Measurements from ENCODE around the gene BCL2L13.
"Not testable (repeated sequence)": the region's sequence is repeated elsewhere in the genome, so short reads cannot be mapped to it uniquely, and the experiment has no call there.

The BCL2L13 gene

DNA sequence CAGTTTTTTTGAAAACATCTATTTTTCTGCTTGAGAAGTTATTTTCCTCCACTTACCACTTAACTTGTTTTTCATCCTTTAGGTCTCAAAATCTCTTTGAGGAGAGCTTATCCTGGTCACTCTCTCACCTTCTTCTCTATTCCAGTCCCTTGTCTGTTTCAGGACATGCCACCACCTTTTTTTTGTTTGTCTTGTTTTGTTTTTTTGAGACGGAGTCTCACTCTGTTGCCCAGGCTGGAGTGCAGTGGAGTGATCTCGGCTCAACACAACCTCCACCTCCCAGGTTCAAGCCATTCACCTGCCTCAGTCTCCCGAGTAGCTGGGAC lies 4.6 kb upstream of the BCL2L13 start:
- TF ChIP-seq, protein P1, sequence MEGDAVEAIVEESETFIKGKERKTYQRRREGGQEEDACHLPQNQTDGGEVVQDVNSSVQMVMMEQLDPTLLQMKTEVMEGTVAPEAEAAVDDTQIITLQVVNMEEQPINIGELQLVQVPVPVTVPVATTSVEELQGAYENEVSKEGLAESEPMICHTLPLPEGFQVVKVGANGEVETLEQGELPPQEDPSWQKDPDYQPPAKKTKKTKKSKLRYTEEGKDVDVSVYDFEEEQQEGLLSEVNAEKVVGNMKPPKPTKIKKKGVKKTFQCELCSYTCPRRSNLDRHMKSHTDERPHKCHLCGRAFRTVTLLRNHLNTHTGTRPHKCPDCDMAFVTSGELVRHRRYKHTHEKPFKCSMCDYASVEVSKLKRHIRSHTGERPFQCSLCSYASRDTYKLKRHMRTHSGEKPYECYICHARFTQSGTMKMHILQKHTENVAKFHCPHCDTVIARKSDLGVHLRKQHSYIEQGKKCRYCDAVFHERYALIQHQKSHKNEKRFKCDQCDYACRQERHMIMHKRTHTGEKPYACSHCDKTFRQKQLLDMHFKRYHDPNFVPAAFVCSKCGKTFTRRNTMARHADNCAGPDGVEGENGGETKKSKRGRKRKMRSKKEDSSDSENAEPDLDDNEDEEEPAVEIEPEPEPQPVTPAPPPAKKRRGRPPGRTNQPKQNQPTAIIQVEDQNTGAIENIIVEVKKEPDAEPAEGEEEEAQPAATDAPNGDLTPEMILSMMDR (IDR thresholded peaks at IDR 0.05), result no peak
- Histone ChIP-seq H3K4me3 (no peak overlapping the region), H3K27ac (no peak overlapping the region)
- DNase-seq (ENCODE audit: low spot score), result no peak

DNA sequence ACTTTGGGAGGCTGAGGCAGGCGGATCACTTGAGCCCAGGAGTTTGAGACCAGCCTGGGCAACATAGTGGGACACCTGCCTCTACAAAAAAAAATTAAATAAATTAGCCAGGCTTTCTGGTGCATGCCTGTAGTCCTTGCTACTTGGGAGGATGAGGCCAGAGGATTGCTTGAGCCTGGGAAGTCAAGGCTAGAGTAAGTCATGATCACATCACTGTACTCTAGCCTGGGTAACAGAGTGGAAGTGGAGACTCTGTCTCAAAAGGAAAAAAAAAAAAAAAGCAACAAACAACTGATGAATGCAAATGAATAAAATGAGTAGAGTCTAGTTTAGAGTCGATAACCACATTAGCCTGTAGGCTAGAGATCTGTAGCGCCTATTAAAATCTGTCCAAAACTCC lies 3.9 kb upstream of the BCL2L13 start:
- TF ChIP-seq, protein P1 (IDR thresholded peaks at IDR 0.05), result no peak
- H3K27ac ChIP-seq, result no peak overlapping the region

DNA sequence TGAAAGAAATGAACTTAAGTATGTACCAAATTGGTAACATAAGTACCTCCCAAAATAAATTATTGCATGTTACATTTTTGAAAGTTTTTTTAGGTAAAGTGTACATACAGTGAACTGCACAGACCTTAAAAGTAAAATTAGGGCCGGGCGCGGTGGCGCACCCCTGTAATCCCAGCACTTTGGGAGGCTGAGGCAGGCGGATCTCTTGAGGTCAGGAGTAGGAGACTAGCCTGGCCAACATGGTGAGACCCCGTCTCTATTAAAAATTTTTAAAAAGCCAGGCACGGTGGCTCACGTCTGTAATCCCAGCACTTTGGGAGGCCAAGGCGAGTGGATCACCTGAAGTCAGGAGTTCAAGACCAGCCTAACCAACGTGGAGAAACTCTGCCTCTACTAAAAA lies 1.7 kb upstream of the BCL2L13 start:
- H3K27ac ChIP-seq; DNase-seq (ENCODE audit: low spot score); H3K4me3 ChIP-seq: not testable (repeated sequence)

More for the DNA sequence above, 3.9 kb upstream of the BCL2L13 start:
- H3K4me3 ChIP-seq, result no peak overlapping the region
- DNase-seq (ENCODE audit: low spot score), result no peak

DNA sequence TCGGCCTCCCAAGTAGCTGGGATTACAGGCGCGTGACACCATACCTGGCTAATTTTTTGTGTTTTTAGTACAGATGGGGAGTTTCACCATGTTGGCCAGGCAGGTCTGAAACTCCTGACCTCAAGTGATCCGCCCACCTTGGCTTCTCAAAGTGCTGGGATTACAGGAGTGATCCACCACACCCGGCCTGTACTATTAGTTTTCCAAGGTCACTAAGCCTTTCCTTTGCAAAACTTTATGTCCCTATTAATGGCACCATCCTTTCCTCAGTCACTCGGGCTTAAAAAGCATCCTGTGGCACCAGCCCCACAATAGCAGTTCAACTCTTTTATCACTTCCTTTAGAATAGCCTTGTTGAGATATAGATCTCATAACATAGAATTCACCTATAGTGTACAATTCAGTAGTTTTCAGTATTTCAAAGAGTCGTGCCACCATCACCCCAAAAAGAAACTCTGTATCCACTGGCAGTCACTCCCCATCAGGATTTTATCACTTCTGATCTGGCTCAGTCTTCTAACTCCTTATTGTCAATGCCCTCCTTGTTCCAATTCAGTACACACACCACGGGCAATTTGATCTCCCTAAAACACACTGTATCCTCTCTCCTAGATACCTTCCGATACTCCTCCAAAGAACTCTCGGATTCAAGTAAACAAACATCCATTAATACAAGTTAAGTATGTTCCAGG lies 921 bp upstream of the BCL2L13 start:
- DNase-seq (ENCODE audit: low spot score), result no peak
- Histone ChIP-seq H3K27ac (peak overlapping the region; percentile 97 to 99), H3K4me3 (peak overlapping the region; percentile 80)
- TF ChIP-seq, protein P1 (IDR thresholded peaks at IDR 0.05), result no peak

DNA sequence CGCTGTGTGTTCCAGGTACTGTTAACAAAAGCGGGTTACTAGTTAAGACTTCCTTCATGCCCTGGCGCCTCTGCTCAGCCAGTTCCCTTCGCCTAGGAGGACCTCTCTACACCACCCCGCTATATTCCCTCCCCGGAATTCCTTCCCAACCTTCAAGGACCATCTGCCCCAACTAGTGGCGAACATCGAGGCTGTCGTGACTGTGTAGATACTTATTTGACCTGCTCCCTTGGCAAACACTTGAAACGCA lies 450 bp upstream of the BCL2L13 start:
- TF ChIP-seq, protein P1 (IDR thresholded peaks at IDR 0.05), result no peak
- H3K27ac ChIP-seq, result peak overlapping the region; percentile 97 to 99
- H3K4me3 ChIP-seq, result peak overlapping the region; percentile 80
- DNase-seq (ENCODE audit: low spot score), result no peak

DNA sequence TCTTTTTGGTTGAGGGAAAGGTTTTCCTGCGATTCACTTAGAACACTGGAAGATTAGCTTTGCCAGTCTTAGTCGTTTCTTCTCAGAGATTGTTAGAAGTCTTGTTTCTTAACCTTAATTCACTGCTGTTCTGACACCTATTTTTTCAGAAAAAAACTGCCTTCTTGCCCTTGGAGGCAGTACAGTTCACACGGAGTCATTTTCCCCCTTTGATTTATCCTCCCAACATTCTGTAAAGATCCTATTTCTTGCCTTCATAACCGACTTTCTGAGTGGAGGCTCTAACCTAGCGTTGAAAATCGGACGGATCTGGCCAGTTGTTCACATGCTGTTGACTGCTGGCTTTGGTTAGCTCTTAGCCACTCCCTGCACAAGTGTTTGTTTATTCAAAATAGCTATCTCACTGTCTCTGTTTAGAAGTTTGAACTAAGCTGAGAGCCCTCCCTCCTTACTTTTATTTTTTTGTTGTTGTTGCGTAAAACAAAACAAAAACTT lies 737 bp downstream of the BCL2L13 start:
- Histone ChIP-seq H3K4me3 (peak overlapping the region; percentile 80), H3K27ac (peak overlapping the region; percentile 97 to 99)
- no peak for DNase-seq (ENCODE audit: low spot score)
- TF ChIP-seq, protein P1 (IDR thresholded peaks at IDR 0.05), result no peak

DNA sequence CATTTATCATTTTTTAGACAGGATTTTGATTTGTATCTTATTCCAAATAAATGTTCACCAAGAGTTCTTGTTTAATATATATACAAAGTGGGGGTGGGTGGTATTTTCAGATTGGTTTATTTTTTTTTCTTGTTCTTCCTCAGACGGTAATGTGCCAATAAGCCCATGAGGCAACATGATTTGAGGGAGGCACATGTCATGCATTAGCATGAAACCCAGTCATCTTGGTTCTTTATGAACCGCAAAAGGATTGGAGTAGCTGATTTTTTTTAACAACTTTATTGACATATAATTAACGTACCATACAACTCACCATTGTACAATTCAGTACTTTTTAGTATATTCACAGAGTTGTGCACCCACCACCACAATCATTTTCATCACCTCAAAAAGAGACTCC lies 2.7 kb downstream of the BCL2L13 start:
- no peak for DNase-seq (ENCODE audit: low spot score)
- no peak overlapping the region for H3K27ac ChIP-seq
- TF ChIP-seq, protein P1 (IDR thresholded peaks at IDR 0.05), result no peak
- H3K4me3 ChIP-seq, result no peak overlapping the region

DNA sequence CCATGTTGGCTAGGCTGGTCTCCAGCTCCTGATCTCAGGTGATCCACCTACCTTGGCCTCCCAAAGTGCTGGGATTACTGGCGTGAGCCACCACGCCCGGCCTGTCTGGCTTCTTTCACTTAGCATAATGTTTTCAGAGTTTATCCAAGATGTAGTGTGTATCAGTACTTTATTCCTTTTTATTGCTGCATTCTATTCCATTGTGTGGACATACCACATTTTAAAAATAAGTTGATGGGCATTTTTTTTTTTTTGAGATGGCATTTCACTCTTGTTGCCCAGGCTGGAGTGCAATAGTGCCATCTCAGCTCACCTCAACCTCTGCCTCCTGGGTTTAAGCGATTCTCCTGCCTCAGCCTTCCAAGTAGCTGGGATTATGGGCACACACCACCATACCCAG lies 3.8 kb downstream of the BCL2L13 start:
- not testable (repeated sequence) for DNase-seq (ENCODE audit: low spot score); H3K27ac ChIP-seq; H3K4me3 ChIP-seq
